A549 (cell line): Measurements from ENCODE around the gene IZUMO2. TPM values are rescaled to one million over a fixed set of nuclear protein-coding genes. Genes with fewer than 3 reads are reported as not detected.

Source experiments
- ATAC-seq, 2 experiments: fragments of 200-7000 bp in 1 of 2; fragments of >200 bp in 1 of 2; cut with Nextera tagmentation in 1 of 2; cut with Tn5 transposase in 1 of 2; 3 replicates each; pipeline versions ENCODE4 v1.8.0 to v1.9.1; 2018 to 2020; ENCODE audit warnings: mild to moderate bottlenecking in 1 of 2, moderate library complexity in 1 of 2
- CTCF ChIA-PET: fragments of 300-600 bp; sonication (Branson Sonifier 250); formaldehyde crosslinking; extraction: SDS; loops from one replicate; lab custom pipeline; 2021; ENCODE audit warnings: antibody characterized with exemption, inconsistent platforms; lab: Yijun Ruan, JAX
- POLR2A ChIA-PET: fragments of 350-600 bp; formaldehyde crosslinking; extraction: SDS; loops from one replicate; lab custom pipeline; 2021; ENCODE audit warnings: antibody characterized with exemption, inconsistent platforms; lab: Yijun Ruan, JAX
- DNase-seq, 2 experiments: peaks; one replicate each; pipeline versions ENCODE4 v3.0.0 to v3.0.0-alpha.2; 2011 to 2016; ENCODE audit warnings: low read depth in 1 of 2, low spot score in 1 of 2
- FAIRE-seq: peaks from 2 replicates; lab custom pipeline; 2011; peaks lifted over from hg19 to GRCh38; lab: Jason Lieb, UNC
- H3K27ac ChIP-seq, 2 experiments: fragments of >200 bp; sonication (Bioruptor Twin); formaldehyde crosslinking; 3 replicates each; pipeline ENCODE4 v1.5.1; 2016 to 2017
- H3K4me1 ChIP-seq: fragments of >200 bp; sonication (Bioruptor Twin); formaldehyde crosslinking; 3 replicates; pipeline ENCODE4 v1.6.1; 2016
- H3K4me2 ChIP-seq: fragments of >200 bp; sonication (Bioruptor Twin); formaldehyde crosslinking; 3 replicates; pipeline ENCODE4 v1.6.1; 2016
- H3K4me3 ChIP-seq: fragments of >200 bp; sonication (Bioruptor Twin); formaldehyde crosslinking; 3 replicates; pipeline ENCODE4 v1.5.1; 2016
- H3K9me3 ChIP-seq: fragments of >200 bp; sonication (Bioruptor Twin); formaldehyde crosslinking; 3 replicates; pipeline ENCODE4 v1.6.1; 2016
- ATOH8 ChIP-seq: fragments of 250-450 bp; sonication (Bioruptor Pico); IDR thresholded peaks from 2 replicates; pipeline ENCODE4 v1.5.0; 2020; ENCODE audit warnings: low read depth, mild to moderate bottlenecking, moderate library complexity
- BHLHE40 ChIP-seq: IDR thresholded peaks from 2 replicates; pipeline ENCODE4 v1.6.1; 2012; ENCODE audit warnings: low read depth, low read length, inconsistent platforms
- CBX2 ChIP-seq: fragments of 200-600 bp; sonication (generic); IDR thresholded peaks from 2 replicates; pipeline ENCODE4 v1.6.1; 2016; ENCODE audit warnings: low read depth, mild to moderate bottlenecking, borderline replicate concordance
- CHD4 ChIP-seq: fragments of 200-600 bp; sonication (generic); IDR thresholded peaks from 2 replicates; pipeline ENCODE4 v1.6.1; 2016; ENCODE audit warnings: antibody characterized with exemption, mild to moderate bottlenecking, borderline replicate concordance
- CTCF ChIP-seq: fragments of >200 bp; sonication (Bioruptor Twin); formaldehyde crosslinking; IDR thresholded peaks from 3 replicates; pipeline ENCODE4 v1.5.1; 2016
- EHMT2 ChIP-seq: fragments of 200-600 bp; sonication (generic); IDR thresholded peaks from 2 replicates; pipeline ENCODE4 v1.6.1; 2016; ENCODE audit warnings: antibody characterized with exemption, low read depth, mild to moderate bottlenecking, moderate library complexity
- EP300 ChIP-seq, 2 experiments: fragments of >200 bp; sonication (Bioruptor Twin); formaldehyde crosslinking; IDR thresholded peaks; 2 replicates in 1 of 2; 3 replicates in 1 of 2; pipeline ENCODE4 v1.6.1; 2016 to 2017
- GATA3 ChIP-seq: IDR thresholded peaks from 2 replicates; pipeline ENCODE4 v1.6.1; 2012; ENCODE audit warnings: borderline replicate concordance
- HDAC2 ChIP-seq: fragments of 200-600 bp; sonication (generic); IDR thresholded peaks from 2 replicates; pipeline ENCODE4 v1.6.1; 2016
- HMGXB4 ChIP-seq: fragments of 250-450 bp; sonication (Bioruptor Pico); IDR thresholded peaks from 2 replicates; pipeline ENCODE4 v1.5.0; 2021; ENCODE audit warnings: mild to moderate bottlenecking, moderate library complexity, borderline replicate concordance
- HOXB13 ChIP-seq: fragments of 250-450 bp; sonication (Bioruptor Pico); IDR thresholded peaks from 2 replicates; pipeline ENCODE4 v1.5.0; 2020; ENCODE audit warnings: low read depth, mild to moderate bottlenecking, moderate library complexity
- HOXB5 ChIP-seq: fragments of 250-450 bp; sonication (Bioruptor Pico); IDR thresholded peaks from 2 replicates; pipeline ENCODE4 v1.5.0; 2020; ENCODE audit warnings: mild to moderate bottlenecking, moderate library complexity
- JUNB ChIP-seq: fragments of >200 bp; sonication (Bioruptor Twin); formaldehyde crosslinking; IDR thresholded peaks from 2 replicates; pipeline ENCODE4 v1.6.1; 2016
- KDM1A ChIP-seq: fragments of 200-600 bp; sonication (generic); IDR thresholded peaks from 2 replicates; pipeline ENCODE4 v1.6.1; 2016; ENCODE audit warnings: low read depth, mild to moderate bottlenecking
- MAFK ChIP-seq: fragments of 450-650 bp; IDR thresholded peaks from 2 replicates; pipeline ENCODE4 v1.6.1; 2014; ENCODE audit not compliant: partially characterized antibody
- NPAS2 ChIP-seq: fragments of 250-450 bp; sonication (Bioruptor Pico); IDR thresholded peaks from 2 replicates; pipeline ENCODE4 v1.8.0; 2022; ENCODE audit warnings: mild to moderate bottlenecking, moderate library complexity, borderline replicate concordance
- NR3C1 ChIP-seq: fragments of >200 bp; sonication (Bioruptor Twin); formaldehyde crosslinking; IDR thresholded peaks from 3 replicates; pipeline ENCODE4 v1.6.1; 2017
- PBX3 ChIP-seq: IDR thresholded peaks from 2 replicates; pipeline ENCODE4 v1.6.1; 2012
- POLR2AphosphoS2 ChIP-seq: conservative IDR thresholded peaks from 2 replicates; pipeline ENCODE4 v1.6.1; 2012; ENCODE audit warnings: low read length, improper control_type of control experiment, inconsistent platforms
- TP53 ChIP-seq: fragments of 250-450 bp; sonication (Bioruptor Pico); IDR thresholded peaks from 2 replicates; pipeline ENCODE4 v1.5.0; 2021; ENCODE audit warnings: mild to moderate bottlenecking, moderate library complexity
- USF2 ChIP-seq: fragments of 450-650 bp; IDR thresholded peaks from 2 replicates; pipeline ENCODE4 v1.6.1; 2014; ENCODE audit warnings: antibody characterized with exemption
- ZFP36 ChIP-seq: fragments of 450-650 bp; IDR thresholded peaks from 2 replicates; pipeline ENCODE4 v1.6.1; 2014; ENCODE audit warnings: borderline replicate concordance; ENCODE audit not compliant: partially characterized antibody
- WGBS: methylation state at CpG from one replicate; pipeline ENCODE4 v1.1.6; 2017; ENCODE audit errors: missing lambda C conversion rate; 5-methylcytosine and 5-hydroxymethylcytosine counted together
- polyA plus RNA-seq, 4 experiments: library from polyadenylated mRNA; depleted of rRNA in 3 of 4; stranded (reverse); fragments of >200 nt; fragmentation: RNase III in 1 of 4; extraction: RNeasy Plus Mini Kit Qiagen cat#74134 plus additional on column Dnase treatment in 1 of 4; gene quantifications; 2 replicates in 3 of 4; 3 replicates in 1 of 4; pipeline ENCODE4 v1.2.3, GENCODE V29; 2011 to 2017

Gene IZUMO2
- polyA plus RNA-seq, 2 of the 4 experiments (the other 2 are of a cell fraction) = not detected

- H3K4me1 ChIP-seq = no peaks in the 10 kb centered on the region
- no peak for FAIRE-seq
- H3K9me3 ChIP-seq = no peaks in the 10 kb centered on the region
- H3K4me2 ChIP-seq = no peak overlapping the region
- WGBS = 74% methylated on average over 8 of the region's 8 CpGs
- TF ChIP-seq HMGXB4 (no peak), EHMT2 (no peak), NPAS2 (no peak), POLR2AphosphoS2 (no peak), TP53 (CRISPR knock-in tag) (no peak), USF2 (no peak), ATOH8 (CRISPR knock-in tag) (no peak), BHLHE40 (no peak), HOXB5 (CRISPR knock-in tag) (no peak), EP300 (IDR thresholded peaks at IDR 0.05) (no peak), HDAC2 (no peak), MAFK (no peak), CBX2 (no peak), HOXB13 (CRISPR knock-in tag) (no peak), CHD4 (no peak), CTCF (no peak), KDM1A (no peak)
- TF ChIP-seq, all 56 proteins: peak for 0
- peak in 1 of 2 experiments; percentile 44; a peak in 2 of 6 replicates for ATAC-seq
- POLR2A ChIA-PET = no interaction called here
- CTCF ChIA-PET = interaction anchor here (0.9 to 2.1 kb wide), 6 partner anchors 8 to 364 kb away, joined by 3 to 7 read pairs (median 4); no protein-coding TSS in a partner anchor
- DNase-seq = no peak
- Histone ChIP-seq H3K27ac (no peak overlapping the region), H3K4me3 (no peak overlapping the region)
Measured at GRCh38 chr19:50173127-50173526, 10.0 kb upstream of the IZUMO2 start.

GRCh38 chr19:50172726-50173125, 9.6 kb upstream of the IZUMO2 start:
- DNase-seq (no peak), FAIRE-seq (no peak), ATAC-seq (no peak; a peak in 1 of 6 replicates)
- Histone ChIP-seq H3K4me3 (no peak overlapping the region), H3K9me3 (no peaks in the 10 kb centered on the region), H3K4me2 (no peak overlapping the region), H3K27ac (no peak overlapping the region), H3K4me1 (no peaks in the 10 kb centered on the region)
- TF ChIP-seq PBX3 (no peak), EP300 (IDR thresholded peaks at IDR 0.05) (no peak), NR3C1 (no peak), GATA3 (no peak), HOXB5 (CRISPR knock-in tag) (no peak), USF2 (no peak), ZFP36 (no peak), JUNB (no peak), HDAC2 (no peak)
- CTCF ChIA-PET = interaction anchor here (0.9 to 2.1 kb wide), 8 partner anchors 9 to 364 kb away, joined by 3 to 7 read pairs (median 3); no protein-coding TSS in a partner anchor
- POLR2A ChIA-PET = no interaction called here
